ENCODE results near the gene FSIP1.

The FSIP1 gene

GRCh38 chr15:39713846-39714245 is 68.8 kb downstream of the FSIP1 start:
- no peak for DNase-seq (ENCODE audit: extremely low read depth, insufficient read length)
- Histone ChIP-seq H3K36me3 (ENCODE audit: control insufficient read depth, insufficient read depth, low read length) (no peaks in the 10 kb centered on the region), H3K4me3 (replicated peaks; ENCODE audit: low read depth, low read length) (no peak overlapping the region), H3K27me3 (replicated peaks; ENCODE audit: control insufficient read depth, insufficient read depth, low read length) (no peaks in the 10 kb centered on the region)
- TF ChIP-seq CTCF (IDR thresholded peaks at IDR 0.05; ENCODE audit: insufficient read depth, low read length, poor library complexity, severe bottlenecking), result no peak

DNA sequence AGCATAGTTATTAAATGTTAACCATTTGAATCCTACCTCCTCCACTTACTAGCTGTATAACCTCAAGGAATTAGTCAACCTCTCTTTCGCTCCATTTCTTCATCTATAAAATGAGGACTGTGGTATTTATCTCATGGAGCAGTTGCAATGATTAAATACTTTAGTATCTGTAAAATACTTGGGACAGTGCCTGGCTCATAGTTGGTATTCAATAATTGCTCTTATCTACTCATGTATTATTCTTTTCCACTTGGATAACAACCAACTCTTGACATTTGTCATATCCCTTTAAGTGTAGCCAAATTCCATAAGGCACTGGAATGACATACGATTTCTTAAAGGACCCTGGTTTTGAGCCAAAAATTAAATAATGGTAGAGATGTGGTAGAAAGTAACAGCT is 72.0 kb downstream of the FSIP1 start:
- H3K36me3 ChIP-seq (ENCODE audit: control insufficient read depth, insufficient read depth, low read length), result no peaks in the 10 kb centered on the region
- H3K4me3 ChIP-seq (replicated peaks; ENCODE audit: low read depth, low read length), result no peak overlapping the region
- H3K27me3 ChIP-seq (replicated peaks; ENCODE audit: control insufficient read depth, insufficient read depth, low read length), result no peaks in the 10 kb centered on the region
- DNase-seq (ENCODE audit: extremely low read depth, insufficient read length), result no peak
- no peak for TF ChIP-seq CTCF (IDR thresholded peaks at IDR 0.05; ENCODE audit: insufficient read depth, low read length, poor library complexity, severe bottlenecking)

DNA sequence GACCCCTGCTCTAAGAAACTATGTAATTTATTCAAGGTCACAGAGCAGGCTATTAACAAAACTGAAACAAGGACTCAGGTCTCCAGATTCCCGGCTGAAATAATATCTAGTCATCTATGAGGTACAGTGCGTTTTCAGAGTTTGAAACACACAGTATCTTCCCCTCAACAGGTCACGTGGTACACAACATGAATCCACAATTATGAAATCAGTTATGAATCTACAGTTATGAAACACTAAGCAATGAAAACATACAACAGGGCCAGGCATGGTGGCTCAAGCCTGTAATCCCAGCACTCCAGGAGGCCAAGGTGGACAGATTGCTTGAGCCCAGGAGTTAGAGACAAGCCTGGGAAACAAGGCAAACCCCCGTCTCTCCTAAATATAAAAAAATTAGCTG is 72.7 kb downstream of the FSIP1 start:
- H3K27me3 ChIP-seq (replicated peaks; ENCODE audit: control insufficient read depth, insufficient read depth, low read length), result no peaks in the 10 kb centered on the region
- H3K36me3 ChIP-seq (ENCODE audit: control insufficient read depth, insufficient read depth, low read length), result no peaks in the 10 kb centered on the region
- no peak overlapping the region for H3K4me3 ChIP-seq (replicated peaks; ENCODE audit: low read depth, low read length)
- no peak for DNase-seq (ENCODE audit: extremely low read depth, insufficient read length)
- TF ChIP-seq CTCF (IDR thresholded peaks at IDR 0.05; ENCODE audit: insufficient read depth, low read length, poor library complexity, severe bottlenecking), result no peak

DNA sequence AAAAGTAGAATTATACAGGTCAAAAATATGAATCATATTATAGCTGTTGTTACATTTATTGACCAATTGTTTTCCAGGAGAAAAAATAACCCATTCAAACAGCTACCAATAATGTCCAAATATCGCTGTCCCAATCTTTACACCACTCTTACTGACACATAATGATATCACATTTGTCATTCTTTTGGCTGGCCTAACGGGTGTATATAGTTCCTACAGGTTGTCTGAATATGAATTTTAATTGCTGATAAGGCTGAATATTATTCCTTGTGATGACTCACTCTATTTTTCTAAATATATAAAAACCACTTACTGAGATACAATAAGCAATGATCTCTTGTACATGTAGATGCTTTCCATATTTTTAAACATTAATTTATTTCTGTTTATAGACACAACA is 76.4 kb downstream of the FSIP1 start:
- Histone ChIP-seq H3K4me3 (replicated peaks; ENCODE audit: low read depth, low read length) (no peak overlapping the region), H3K36me3 (ENCODE audit: control insufficient read depth, insufficient read depth, low read length) (no peaks in the 10 kb centered on the region), H3K27me3 (replicated peaks; ENCODE audit: control insufficient read depth, insufficient read depth, low read length) (no peaks in the 10 kb centered on the region)
- no peak for TF ChIP-seq CTCF (IDR thresholded peaks at IDR 0.05; ENCODE audit: insufficient read depth, low read length, poor library complexity, severe bottlenecking)
- no peak for DNase-seq (ENCODE audit: extremely low read depth, insufficient read length)

- TF ChIP-seq CTCF (IDR thresholded peaks at IDR 0.05; ENCODE audit: insufficient read depth, low read length, poor library complexity, severe bottlenecking), result no peak
- Histone ChIP-seq H3K36me3 (ENCODE audit: control insufficient read depth, insufficient read depth, low read length) (no peaks in the 10 kb centered on the region), H3K4me3 (replicated peaks; ENCODE audit: low read depth, low read length) (no peak overlapping the region), H3K27me3 (replicated peaks; ENCODE audit: control insufficient read depth, insufficient read depth, low read length) (no peaks in the 10 kb centered on the region)
- DNase-seq (ENCODE audit: extremely low read depth, insufficient read length), result no peak
Measured at GRCh38 chr15:39704689-39705088, 78.0 kb downstream of the FSIP1 start.

DNA sequence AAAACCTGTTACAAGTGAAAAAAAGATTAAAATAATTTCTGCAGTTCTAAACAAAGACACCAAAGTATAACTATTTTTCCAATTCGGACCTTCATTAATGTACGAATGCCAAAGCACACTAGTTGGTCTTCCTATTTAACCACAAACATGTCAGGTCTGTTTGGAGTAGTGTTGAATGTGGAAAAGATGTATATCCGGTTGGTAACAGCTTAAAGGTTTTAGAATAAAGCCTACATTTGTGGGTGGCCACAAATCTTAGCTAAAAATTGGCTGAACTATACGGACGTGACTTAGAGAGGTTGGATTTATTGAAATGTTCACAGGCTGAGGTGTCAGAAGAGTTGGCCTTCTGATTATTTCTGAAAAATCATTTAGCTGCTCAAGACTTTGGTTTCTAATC is 78.4 kb downstream of the FSIP1 start:
- H3K27me3 ChIP-seq (replicated peaks; ENCODE audit: control insufficient read depth, insufficient read depth, low read length), result no peaks in the 10 kb centered on the region
- no peaks in the 10 kb centered on the region for H3K36me3 ChIP-seq (ENCODE audit: control insufficient read depth, insufficient read depth, low read length)
- no peak for DNase-seq (ENCODE audit: extremely low read depth, insufficient read length)
- no peak for TF ChIP-seq CTCF (IDR thresholded peaks at IDR 0.05; ENCODE audit: insufficient read depth, low read length, poor library complexity, severe bottlenecking)
- no peak overlapping the region for H3K4me3 ChIP-seq (replicated peaks; ENCODE audit: low read depth, low read length)

Measured in GM06990 (cell line).